Effector memory CD4-positive, alpha-beta T cell (primary cell): Measurements from ENCODE around the gene ZNF778.
"Not testable (repeated sequence)": the region's sequence is repeated elsewhere in the genome, so short reads cannot be mapped to it uniquely, and the experiment has no call there.

Experiments used
- DNase-seq, 3 donors: peaks; one replicate each; pipeline ENCODE4 v3.0.0-alpha.2; 2020
- H3K27ac ChIP-seq: 2 replicates; pipeline ENCODE4 v1.7.0; 2013; ENCODE audit warnings: mild to moderate bottlenecking, low read length, moderate library complexity; ENCODE audit not compliant: insufficient read depth, poor library complexity, severe bottlenecking
- H3K27me3 ChIP-seq: replicated peaks from 2 replicates; pipeline ENCODE4 v1.7.0; 2013; ENCODE audit warnings: mild to moderate bottlenecking, low read length; ENCODE audit not compliant: insufficient read depth, control insufficient read depth, poor library complexity, severe bottlenecking
- H3K36me3 ChIP-seq: 2 replicates; pipeline ENCODE4 v1.7.0; 2013; ENCODE audit warnings: mild to moderate bottlenecking, low read length, moderate library complexity; ENCODE audit not compliant: control insufficient read depth, insufficient read depth
- H3K4me1 ChIP-seq: 2 replicates; pipeline ENCODE4 v1.7.0; 2013; ENCODE audit warnings: low read length, mild to moderate bottlenecking; ENCODE audit not compliant: control insufficient read depth, insufficient read depth, poor library complexity, severe bottlenecking
- H3K4me3 ChIP-seq: 2 replicates; pipeline ENCODE4 v1.7.0; 2013; ENCODE audit warnings: low read length, low read depth, mild to moderate bottlenecking; ENCODE audit not compliant: insufficient read depth, poor library complexity, severe bottlenecking
- H3K9me3 ChIP-seq: 2 replicates; pipeline ENCODE4 v1.7.0; 2013; ENCODE audit warnings: mild to moderate bottlenecking, low read length, moderate library complexity; ENCODE audit not compliant: control insufficient read depth

The ZNF778 gene

GRCh38 chr16:89244754-89245153, 27.3 kb downstream of the ZNF778 start:
- no peak for DNase-seq

DNA sequence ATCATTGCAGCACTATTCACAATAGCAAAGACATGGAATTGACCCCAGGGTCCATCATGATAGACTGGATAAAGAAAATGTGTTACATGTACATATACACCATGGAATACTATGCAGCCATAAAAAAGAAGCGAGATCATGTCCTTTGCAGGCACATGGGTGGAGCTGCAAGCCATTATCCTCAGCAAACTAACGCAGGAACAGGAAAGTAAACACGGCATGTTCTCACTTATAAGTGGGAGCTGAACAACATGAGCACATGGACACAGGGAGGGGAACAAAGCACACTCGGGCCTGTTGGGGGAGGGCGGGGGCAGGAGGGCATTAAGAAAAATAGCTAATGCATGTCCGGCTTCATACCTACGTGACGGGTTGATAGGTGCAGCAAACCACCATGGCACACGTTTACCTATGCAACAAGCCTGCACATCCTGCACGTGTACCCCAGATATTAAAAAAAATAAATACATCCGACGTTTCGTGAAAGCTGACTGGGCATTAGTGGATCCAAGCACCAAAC, 28.9 kb downstream of the ZNF778 start:
- Histone ChIP-seq H3K36me3 (no peaks in the 10 kb centered on the region), H3K4me3 (no peak overlapping the region), H3K4me1 (peaks cover 15% of the 10 kb centered on the region), H3K9me3 (no peaks in the 10 kb centered on the region), H3K27me3 (no peaks in the 10 kb centered on the region), H3K27ac (no peak overlapping the region)
- DNase-seq: no peak

More at GRCh38 chr16:89244754-89245153, 27.3 kb downstream of the ZNF778 start:
- no peaks in the 10 kb centered on the region for H3K9me3 ChIP-seq
- H3K36me3 ChIP-seq: no peaks in the 10 kb centered on the region
- H3K27ac ChIP-seq: no peak overlapping the region
- H3K4me3 ChIP-seq: no peak overlapping the region
- no peaks in the 10 kb centered on the region for H3K27me3 ChIP-seq
- peaks cover 17% of the 10 kb centered on the region for H3K4me1 ChIP-seq

- peak; percentile 92 to 95 (median 94) for DNase-seq
- Histone ChIP-seq H3K27ac (peak overlapping the region; percentile 39), H3K9me3 (no peaks in the 10 kb centered on the region), H3K4me3 (peak overlapping the region; percentile 38), H3K27me3 (no peaks in the 10 kb centered on the region), H3K4me1 (peaks cover 11% of the 10 kb centered on the region), H3K36me3 (no peaks in the 10 kb centered on the region)
Observed at GRCh38 chr16:89246903-89247733, 29.6 kb downstream of the ZNF778 start.

GRCh38 chr16:89247734-89248075, 30.2 kb downstream of the ZNF778 start:
- DNase-seq: not testable (repeated sequence)

GRCh38 chr16:89248196-89248982, 30.9 kb downstream of the ZNF778 start:
- no peaks in the 10 kb centered on the region for H3K9me3 ChIP-seq
- no peak for DNase-seq
- peaks cover 11% of the 10 kb centered on the region for H3K4me1 ChIP-seq
- H3K27ac ChIP-seq: no peak overlapping the region
- H3K4me3 ChIP-seq: peak overlapping the region; percentile 31
- no peaks in the 10 kb centered on the region for H3K36me3 ChIP-seq
- H3K27me3 ChIP-seq: no peaks in the 10 kb centered on the region

More at GRCh38 chr16:89247734-89248075, 30.2 kb downstream of the ZNF778 start:
- not testable (repeated sequence) for H3K36me3 ChIP-seq, H3K27me3 ChIP-seq, H3K27ac ChIP-seq, H3K9me3 ChIP-seq
- Histone ChIP-seq H3K4me3 (peak overlapping the region; percentile 31), H3K4me1 (peaks cover 11% of the 10 kb centered on the region)

DNA sequence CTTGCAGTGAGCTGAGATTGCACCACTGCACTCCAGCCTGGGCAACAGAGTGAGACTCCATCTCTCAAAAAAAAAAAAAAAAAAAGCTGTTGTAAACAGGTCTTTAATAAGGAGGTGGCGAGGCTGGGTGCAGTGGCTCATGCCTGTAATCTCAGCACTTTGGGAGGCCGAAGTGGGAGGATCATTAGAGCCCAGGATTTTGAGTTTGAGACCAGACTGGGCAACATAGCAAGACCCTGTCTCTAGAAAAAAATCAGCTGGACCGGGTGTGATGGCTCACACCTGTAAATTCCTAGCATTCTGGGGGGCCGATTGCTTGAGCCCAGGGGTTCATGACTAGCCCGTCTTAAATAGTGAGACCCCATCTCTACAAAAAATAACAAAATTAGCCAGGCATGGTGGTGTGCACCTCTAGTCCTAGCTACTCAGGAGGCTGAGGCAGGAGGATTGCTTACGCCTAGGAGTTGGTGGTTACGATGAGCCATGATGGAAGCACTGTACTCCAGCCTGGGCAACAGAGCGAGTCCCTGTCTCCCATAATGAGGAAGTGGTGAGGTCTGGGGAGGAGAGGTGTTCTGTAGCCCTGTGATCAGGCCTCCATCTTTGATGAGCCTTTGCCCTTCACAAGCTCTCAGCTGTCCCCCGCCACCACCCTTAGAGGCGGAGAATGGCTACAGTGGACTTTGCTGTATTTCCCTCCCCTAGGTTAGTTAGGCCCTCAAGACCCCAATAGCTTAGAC, 36.2 kb downstream of the ZNF778 start:
- no peaks in the 10 kb centered on the region for H3K9me3 ChIP-seq
- H3K4me3 ChIP-seq: no peak overlapping the region
- no peak overlapping the region for H3K27ac ChIP-seq
- peaks cover 13% of the 10 kb centered on the region for H3K4me1 ChIP-seq
- H3K36me3 ChIP-seq: no peaks in the 10 kb centered on the region
- DNase-seq: no peak
- peaks cover 9% of the 10 kb centered on the region for H3K27me3 ChIP-seq

- no peaks in the 10 kb centered on the region for H3K36me3 ChIP-seq
- H3K27ac ChIP-seq: no peak overlapping the region
- peaks cover 9% of the 10 kb centered on the region for H3K27me3 ChIP-seq
- H3K9me3 ChIP-seq: no peaks in the 10 kb centered on the region
- DNase-seq: peak; percentile 60 to 71 (median 63)
- peak overlapping the region; percentile 37 for H3K4me3 ChIP-seq
- peaks cover 13% of the 10 kb centered on the region for H3K4me1 ChIP-seq
Observed at GRCh38 chr16:89256651-89257254, 39.2 kb downstream of the ZNF778 start.

GRCh38 chr16:89257281-89257731, 39.8 kb downstream of the ZNF778 start:
- DNase-seq: no peak
- peak overlapping the region; percentile 37 for H3K4me3 ChIP-seq
- no peak overlapping the region for H3K27ac ChIP-seq

DNA sequence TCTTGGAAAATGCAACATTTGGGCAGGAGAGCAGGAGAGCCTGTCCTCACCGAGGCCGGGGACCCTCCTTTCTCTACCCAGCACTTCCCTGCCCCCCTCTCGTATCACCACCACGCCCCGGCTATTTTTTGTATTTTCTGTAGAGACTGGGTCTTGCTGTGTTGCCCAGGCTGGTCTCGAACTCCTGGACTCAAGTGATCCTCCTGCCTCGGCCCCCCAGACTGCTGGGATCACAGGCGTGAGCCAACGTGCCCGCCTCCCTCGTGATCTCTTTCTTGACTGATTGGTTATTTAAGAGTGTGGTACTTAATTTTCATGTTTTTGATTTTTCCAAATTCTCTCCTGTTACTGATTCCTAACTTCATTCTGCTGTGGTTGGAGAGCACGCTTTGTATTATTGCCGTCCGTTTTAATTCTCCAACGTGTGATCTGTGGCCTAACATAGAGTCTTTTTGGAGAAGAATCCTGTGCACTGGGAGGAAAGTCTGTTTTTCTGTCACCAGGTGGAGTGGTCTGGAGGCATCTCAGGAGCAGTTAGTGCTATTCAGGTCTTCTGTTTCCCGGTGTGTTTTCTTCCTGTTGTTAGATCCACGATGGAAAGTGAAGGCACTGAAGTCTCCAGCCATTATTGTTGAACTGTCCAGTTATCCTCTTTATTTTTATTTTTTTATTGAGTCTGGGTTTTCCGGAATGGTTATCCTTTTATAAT, 40.4 kb downstream of the ZNF778 start:
- H3K9me3 ChIP-seq: no peaks in the 10 kb centered on the region
- peaks cover 9% of the 10 kb centered on the region for H3K27me3 ChIP-seq
- no peak for DNase-seq
- no peaks in the 10 kb centered on the region for H3K36me3 ChIP-seq
- H3K4me3 ChIP-seq: peak overlapping the region; percentile 37
- no peak overlapping the region for H3K27ac ChIP-seq
- peaks cover 13% of the 10 kb centered on the region for H3K4me1 ChIP-seq

More at GRCh38 chr16:89257281-89257731, 39.8 kb downstream of the ZNF778 start:
- peaks cover 9% of the 10 kb centered on the region for H3K27me3 ChIP-seq
- H3K9me3 ChIP-seq: no peaks in the 10 kb centered on the region
- H3K4me1 ChIP-seq: peaks cover 13% of the 10 kb centered on the region
- H3K36me3 ChIP-seq: no peaks in the 10 kb centered on the region
